HG02678 (cell line): ENCODE results near the gene NOXA1.
"Not testable (repeated sequence)": the region's sequence is repeated elsewhere in the genome, so short reads cannot be mapped to it uniquely, and the experiment has no call there.

Source experiments
- ATAC-seq: cut with Tn5 transposase; IDR thresholded peaks from one replicate; pipeline ENCODE4 v1.9.1; 2021; ENCODE audit warnings: mild to moderate bottlenecking, moderate library complexity; ENCODE audit not compliant: unreplicated experiment

NOXA1 gene

GRCh38 chr9:137438591-137439157, 15.5 kb downstream of the NOXA1 start:
- ATAC-seq: no peak

DNA sequence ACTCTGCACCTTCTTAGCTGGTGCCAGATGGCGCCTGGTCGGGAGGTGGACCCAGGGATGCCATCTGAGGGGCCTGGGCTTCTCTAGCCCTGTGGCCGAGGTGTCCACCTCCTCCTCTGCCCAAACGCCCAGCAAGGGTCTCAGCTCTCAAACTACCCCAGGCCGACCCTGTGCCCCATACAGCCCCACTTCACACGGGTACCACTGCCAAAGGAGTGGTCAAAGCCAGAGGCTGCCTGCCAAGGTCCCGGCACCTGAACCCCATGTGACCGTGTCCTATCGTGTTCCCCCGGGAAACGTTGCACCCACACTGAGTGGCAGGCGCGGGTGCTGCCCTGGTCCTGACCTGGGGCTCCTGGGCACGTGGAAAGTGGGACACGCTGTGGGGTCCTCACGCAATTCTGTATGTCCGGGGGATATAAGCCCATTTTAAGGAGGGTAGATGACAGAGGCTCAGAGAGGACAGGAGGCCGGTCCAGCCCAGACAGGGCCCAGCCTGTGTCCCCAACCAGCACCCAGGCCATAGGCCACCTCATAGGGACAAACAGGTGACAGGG, 16.0 kb downstream of the NOXA1 start:
- ATAC-seq: no peak

GRCh38 chr9:137441289-137441934, 18.2 kb downstream of the NOXA1 start, which contains the start of gene ENTPD8:
Gene ENTPD8, minus strand, starts transcription at chr9:137441357. Its CDS starts 3,072 bp downstream, at chr9:137438285.
- no peak for ATAC-seq

DNA sequence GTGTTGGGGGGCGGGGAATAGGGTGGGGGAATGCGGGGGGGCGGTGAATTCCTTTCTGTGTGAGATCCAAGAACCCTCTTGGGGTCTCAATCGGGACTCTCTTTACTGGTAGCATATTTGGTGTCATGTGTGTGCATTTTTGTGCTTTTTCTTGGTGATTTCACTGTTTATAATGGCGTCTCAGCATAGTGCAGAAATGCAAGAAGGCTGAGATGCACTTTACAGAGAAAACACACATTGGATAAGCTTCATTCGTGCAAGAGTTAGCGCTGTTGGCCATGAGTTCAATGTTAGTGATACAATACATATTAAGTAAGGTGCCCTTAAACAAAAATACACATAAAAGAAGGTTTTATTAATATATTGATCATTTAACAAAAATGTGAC, 18.7 kb downstream of the NOXA1 start:
- ATAC-seq: no peak

- ATAC-seq: no peak
Measured at GRCh38 chr9:137444106-137444790, 21.1 kb downstream of the NOXA1 start.

GRCh38 chr9:137445275-137445807, 22.1 kb downstream of the NOXA1 start:
- peak; percentile 51 for ATAC-seq

GRCh38 chr9:137445930-137446431, 22.8 kb downstream of the NOXA1 start:
- no peak for ATAC-seq

DNA sequence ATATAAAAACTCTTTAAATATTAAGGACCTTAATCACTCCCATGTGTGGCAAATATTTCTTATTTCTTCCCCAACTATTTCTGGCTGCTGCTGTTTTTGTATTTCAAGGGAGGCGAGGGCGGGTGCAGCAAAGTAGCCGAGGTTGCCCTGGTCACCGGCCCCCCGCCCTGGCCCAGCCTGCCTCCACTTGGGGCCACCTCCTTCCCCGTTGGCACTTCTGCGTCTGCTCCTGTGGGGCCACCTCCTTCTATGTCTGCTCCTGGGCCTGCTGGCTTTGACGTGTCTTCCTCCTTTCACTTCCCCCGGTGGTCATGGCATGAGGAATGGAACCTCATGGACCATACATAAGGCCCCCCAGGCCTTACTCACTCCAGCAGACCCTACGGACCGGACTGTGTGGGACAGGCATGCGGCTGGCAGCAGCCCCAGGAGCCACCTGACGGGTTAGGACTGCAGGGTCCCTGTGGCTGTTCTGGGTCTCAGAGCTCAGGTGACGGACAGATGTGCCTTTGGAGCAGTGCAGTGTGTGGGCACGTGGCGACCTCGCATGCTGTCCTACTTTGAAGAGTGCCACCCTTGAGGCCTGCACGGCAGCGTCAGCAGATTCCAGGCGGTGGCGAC, 23.8 kb downstream of the NOXA1 start:
- no peak for ATAC-seq

DNA sequence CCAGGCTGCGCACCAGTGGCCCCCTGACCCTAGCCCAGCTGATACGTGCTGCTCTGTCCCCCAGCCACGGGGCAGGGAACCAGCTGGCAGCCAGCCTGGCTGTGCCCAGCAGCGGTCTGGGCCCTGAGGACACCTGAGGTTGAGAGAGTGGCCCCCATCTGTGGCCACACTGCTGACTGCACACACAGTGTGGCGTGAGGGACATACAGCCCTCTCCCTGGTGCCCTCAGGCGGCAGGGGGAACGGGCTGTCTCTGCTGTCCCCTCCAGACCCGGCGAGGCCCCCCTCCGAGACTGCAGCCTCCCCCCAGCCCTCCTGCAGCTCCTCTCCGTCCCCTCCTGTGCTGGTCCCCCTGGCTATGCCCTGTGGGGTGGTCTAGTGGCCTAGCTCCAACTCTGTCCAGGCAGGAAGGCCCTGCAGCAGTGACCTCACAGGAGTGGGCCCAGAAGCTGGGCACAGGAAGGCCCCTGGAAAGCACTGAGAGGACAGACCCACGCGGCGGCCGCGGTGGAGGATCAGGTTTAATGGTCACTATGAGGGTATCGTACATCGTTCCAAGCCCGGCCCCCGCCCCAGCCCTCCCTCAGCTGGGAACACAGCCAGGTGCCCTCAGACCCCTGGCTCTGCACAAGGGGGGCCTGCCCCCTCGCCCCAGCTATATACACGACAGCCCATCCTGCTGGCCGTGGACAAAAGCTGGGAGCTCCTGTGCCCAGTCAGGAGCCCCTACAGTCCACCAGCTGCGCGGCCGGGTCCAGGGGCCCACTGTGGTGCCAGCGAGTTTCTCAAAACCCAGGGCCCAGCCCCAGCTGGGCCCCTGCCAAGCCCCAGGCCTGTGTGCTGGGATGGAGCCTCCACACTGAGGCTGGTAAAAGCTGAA, 24.8 kb downstream of the NOXA1 start:
- ATAC-seq: no peak

GRCh38 chr9:137448602-137448962, 25.4 kb downstream of the NOXA1 start:
- no peak for ATAC-seq

DNA sequence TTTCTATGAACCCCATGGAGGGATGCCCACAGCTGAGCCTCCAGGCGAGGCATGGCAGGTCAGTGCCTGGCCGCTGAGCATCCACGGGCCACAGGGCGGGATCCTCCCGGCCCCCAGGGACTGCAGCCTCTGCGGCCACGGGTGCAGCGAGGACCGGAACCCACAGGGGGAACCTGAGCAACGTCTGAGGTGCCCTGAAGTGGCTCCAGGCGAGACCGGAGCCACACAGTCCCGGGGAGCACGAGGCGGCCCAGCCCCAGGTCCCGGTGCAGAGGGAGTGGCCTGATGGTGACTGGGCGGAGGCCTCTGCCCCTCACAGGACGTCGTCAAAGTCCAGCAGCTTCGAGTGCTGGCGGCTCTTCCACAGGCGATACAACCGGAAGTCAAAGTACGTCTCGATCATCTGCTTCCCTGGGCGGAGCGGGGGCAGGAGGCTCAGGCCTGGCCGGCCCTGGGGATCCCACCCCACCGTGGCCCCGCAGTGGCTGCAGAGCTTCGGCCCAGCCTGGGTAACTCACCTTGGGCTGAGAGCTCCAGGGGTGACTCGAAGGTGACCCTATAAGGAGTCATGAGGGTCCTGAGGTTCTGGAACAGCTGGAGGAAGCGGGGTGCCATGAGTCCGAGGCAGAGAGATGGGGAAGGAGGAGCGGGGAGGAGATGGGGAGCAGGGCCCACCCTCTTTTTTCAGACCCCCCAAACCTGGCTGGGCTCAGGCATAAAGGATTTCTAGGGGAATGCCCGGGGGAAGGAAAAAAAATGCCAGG, 26.1 kb downstream of the NOXA1 start:
- ATAC-seq: no peak

DNA sequence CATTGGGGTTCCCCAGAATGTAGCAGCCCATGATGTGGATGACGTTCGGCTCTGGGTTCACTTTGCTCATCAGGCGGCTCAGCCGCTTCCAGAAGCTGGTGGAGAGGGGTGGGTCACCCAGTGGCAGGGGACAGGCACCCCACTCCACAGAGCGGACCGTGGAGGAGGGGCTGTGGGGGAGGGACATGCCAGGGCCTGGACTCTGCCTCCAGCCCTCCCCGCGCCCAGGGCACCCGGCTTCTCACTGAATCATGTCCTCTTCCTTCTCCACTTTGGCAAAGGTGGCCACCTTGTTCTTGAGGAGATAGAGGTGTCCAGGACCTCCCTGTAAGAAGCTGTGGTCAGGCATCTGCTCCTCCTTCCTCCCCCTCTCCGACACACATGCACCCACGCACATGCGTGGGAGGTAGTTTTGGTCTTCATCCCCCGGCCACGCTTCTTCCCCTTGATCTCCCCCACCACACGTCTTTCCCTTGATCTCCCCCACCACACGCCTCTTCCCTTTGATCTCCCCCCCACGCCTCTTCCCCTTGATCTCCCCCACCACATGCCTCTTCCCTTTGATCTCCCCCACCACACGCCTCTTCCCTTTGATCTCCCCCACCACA, 26.8 kb downstream of the NOXA1 start:
- no peak for ATAC-seq

- not testable (repeated sequence) for ATAC-seq
Measured at GRCh38 chr9:137450539-137451222, 27.5 kb downstream of the NOXA1 start.

DNA sequence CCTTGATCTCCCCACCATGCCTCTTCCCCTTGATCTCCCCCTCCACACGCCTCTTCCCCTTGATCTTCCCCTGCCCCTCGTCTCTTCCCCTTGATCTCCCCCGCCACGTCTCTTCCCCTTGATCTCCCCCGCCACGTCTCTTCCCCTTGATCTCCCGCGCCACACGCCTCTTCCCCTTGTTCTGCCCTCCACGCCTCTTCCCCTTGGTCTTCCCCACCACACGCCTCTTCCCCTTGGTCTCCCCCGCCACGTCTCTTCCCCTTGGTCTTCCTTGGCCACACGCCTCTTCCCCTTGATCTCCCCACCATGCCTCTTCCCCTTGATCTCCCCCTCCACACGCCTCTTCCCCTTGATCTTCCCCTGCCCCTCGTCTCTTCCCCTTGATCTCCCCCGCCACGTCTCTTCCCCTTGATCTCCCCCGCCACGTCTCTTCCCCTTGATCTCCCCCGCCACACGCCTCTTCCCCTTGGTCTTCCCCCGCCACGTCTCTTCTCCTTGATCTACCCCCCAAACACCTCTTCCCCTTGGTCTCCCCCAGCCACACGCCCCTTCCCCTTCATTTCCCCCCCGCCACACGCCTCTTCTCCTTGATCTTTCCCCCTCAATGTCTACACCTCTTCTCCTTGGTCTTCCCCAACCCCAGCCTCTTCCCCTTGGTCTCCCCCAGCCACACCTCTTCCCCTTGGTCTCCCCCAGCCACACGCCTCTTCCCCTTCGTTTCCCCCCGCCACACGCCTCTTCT, 28.2 kb downstream of the NOXA1 start:
- not testable (repeated sequence) for ATAC-seq

- no peak for ATAC-seq
Measured at GRCh38 chr9:137452006-137452760, 29.0 kb downstream of the NOXA1 start.

GRCh38 chr9:137452761-137453642, 29.8 kb downstream of the NOXA1 start:
- no peak for ATAC-seq
